GM21723 (cell line): ENCODE results near the gene CALML3.

ENCODE experiments used
- ATAC-seq: cut with Tn5 transposase; IDR thresholded peaks from one replicate; pipeline ENCODE4 v1.9.1; 2021; ENCODE audit warnings: mild to moderate bottlenecking, moderate library complexity; ENCODE audit not compliant: unreplicated experiment

The CALML3 gene

DNA sequence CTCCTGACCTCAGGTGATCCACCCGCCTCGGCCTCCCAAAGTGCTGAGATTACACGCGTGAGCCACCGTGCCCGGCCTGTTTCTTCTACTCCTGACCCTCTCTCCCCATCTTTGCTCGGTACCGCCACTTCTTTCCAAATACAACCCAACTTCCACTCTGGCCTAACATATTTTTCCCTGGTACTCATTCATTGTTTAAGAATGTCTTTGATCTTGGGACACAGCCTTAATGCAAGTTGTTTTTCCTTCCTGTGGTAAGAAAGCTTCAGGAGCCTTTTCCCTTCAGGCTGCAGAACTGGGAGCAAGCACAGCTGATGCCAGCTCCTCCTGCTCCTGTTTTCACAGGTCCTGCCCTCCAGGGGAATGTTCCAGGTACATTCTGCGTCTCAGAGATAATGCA, 13.7 kb downstream of the CALML3 start:
- ATAC-seq, result no peak

DNA sequence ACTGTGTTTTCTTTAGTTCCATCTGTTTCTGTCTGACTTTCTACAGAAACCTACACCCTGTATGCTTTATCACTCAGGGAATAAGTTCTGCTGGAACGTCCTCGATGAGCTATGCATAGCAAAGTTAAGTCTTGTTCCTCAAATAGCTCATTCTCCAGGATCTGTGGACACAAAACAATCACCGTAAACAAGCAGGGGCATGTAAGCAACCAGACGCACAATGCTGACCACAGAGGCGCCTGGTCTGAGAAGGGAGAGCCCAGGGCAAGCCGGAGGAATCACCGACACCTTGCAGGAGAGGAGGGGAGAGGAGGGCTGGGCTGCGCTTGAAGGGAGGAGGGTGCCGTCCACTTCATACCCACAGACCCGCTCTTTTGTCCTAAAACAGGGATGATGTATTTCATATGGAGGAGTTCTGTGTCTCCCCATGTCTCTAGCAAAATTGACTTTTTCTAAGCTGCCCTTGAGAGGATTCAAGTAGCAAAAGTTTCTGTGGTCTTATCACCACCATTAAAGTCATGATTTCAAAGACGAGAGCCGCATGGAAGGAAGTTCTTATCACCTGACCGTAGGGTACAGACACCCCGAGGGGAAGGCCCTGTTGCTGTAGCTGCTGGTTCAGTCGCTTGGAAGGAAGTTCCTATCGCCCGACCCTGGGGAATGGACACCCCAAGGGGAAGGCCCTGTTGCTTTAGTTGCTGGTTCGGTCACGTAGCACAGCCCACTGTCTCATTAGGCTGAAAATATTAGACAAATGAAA, 14.3 kb downstream of the CALML3 start:
- no peak for ATAC-seq

DNA sequence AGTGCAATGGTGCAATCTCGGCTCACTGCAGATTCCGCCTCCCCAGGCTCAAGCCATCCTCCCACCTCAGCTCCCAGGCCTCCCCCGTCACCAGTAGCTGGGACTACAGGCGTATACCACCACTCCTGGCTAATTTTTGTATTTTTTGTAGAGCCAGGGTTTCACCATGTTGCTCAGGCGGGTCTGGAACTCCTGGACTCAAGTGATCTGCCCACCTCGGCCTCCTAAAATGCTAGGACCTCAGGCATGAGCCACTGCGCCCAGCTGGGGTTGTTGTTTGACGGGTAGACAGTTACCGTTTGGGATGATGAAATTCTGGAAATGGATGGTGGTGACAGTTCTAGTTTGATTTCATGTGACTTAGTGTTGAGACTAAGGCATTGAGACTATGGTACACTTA, 15.3 kb downstream of the CALML3 start:
- no peak for ATAC-seq

DNA sequence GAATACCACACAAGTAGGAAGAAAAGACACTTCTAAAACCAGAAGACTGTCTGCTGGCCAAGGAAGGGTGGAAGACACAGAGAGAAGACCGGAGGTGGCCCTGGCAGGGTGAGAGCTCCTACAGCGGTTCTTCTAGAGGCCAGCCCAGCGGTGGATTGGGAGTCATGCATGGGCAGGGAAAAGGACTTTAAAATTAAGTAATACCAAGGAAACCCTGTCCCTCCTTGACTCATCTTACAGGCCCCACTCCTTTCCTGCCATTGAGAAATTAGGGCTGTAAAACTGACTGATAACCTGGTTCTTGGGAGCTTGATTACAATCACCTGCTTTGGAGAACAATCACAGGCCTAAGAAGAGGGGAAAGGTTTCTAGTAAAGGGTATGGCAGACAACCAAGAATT, 16.1 kb downstream of the CALML3 start:
- ATAC-seq, result no peak

DNA sequence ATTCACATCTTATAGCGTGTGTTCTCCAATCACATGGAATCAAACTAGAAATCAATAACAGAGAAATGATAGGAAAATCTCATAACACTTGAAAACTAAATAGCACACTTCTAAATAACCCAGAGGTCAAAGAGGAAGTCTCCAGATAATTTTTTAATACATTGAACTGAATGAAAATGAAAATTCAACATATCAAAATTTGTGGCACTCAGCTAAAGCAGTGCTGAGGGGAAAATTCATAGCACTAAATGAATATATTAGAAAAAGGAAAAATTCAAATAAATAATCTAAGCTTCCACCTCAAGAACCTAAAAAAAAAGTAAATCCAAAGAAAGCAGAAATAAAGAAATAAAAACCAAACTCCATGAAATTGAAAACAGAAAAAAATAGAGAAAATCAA, 17.3 kb downstream of the CALML3 start:
- ATAC-seq, result no peak

DNA sequence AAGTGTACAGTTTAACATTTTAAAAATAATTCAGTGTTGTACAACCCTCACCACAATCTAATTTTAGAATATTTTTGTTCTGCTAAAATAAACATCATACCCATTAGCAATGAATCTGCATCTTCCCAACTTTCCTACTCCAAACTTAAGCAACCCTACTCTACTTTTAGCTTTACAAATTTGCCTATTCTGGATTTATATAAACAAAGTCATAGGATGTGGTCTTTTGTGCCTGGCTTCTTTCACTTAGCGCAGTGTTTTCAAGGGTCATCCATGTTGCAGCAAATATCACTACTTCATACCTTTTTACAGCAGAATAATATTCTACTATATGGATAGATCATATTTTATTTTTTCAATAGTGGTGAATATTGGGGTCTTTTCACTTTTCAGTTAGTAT, 18.9 kb downstream of the CALML3 start:
- ATAC-seq, result no peak

DNA sequence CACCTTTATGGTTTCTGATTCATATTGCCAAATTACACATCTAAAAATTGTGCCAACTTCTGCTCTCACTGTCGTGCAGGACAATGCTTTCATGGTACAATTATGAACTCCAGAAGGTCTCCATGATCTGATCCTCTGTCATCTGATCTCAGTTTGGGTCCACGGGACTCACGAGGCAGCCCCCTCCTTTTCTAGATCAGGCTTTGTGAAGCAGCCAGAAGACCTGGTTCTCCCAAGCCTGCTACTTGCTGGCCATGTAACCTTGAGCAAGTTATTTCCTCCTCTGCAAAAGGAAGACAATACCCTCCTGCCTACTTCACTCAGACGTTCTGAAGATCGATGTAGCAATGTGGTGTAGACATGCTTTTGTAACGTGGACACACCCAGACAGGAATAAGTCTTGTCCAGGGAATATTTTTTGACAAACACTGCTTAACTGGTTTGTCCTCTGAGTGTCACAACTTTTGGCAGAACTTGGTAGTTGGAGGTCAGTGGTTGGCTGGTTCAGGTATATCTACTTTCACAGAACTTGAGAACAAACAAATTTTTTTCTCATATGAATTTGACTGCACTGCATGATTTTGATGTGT, 19.6 kb downstream of the CALML3 start:
- no peak for ATAC-seq

DNA sequence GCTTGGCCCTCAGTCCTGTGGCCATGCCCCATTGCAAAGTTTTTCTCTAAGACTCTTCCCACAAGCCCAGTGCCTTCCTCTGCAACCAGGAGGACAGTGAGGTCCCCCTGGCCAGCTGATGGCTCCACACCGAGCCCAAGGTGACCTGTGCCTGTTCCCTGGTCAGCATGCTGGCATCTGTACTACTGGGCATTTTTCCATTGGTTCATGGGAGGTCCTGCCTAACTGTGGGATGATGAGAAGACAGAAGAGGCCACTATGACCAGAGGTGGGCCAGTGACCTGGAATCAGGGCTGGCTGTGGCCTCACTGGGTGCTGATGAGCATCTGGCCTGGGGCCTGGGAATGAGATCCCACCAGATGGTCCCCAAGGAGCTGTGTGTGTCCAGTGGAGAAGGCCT, 20.2 kb downstream of the CALML3 start:
- ATAC-seq, result no peak

DNA sequence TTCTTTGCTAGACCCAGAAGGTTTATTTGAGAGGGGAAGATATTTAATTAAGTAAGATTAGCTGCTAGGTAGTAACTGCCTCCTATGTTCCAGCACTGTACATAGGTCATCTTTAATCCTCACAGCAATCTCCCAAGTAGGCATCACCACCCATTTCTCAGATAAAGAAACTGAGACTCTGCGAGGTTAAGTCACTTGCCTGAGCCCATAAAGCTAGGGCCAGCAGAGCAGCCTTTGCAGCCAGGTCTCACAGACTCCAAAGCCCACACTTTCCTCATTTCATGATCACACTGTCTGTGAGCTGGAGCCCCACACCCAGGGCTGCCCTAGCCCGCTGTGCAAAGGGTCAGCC, 20.6 kb downstream of the CALML3 start:
- ATAC-seq, result no peak

DNA sequence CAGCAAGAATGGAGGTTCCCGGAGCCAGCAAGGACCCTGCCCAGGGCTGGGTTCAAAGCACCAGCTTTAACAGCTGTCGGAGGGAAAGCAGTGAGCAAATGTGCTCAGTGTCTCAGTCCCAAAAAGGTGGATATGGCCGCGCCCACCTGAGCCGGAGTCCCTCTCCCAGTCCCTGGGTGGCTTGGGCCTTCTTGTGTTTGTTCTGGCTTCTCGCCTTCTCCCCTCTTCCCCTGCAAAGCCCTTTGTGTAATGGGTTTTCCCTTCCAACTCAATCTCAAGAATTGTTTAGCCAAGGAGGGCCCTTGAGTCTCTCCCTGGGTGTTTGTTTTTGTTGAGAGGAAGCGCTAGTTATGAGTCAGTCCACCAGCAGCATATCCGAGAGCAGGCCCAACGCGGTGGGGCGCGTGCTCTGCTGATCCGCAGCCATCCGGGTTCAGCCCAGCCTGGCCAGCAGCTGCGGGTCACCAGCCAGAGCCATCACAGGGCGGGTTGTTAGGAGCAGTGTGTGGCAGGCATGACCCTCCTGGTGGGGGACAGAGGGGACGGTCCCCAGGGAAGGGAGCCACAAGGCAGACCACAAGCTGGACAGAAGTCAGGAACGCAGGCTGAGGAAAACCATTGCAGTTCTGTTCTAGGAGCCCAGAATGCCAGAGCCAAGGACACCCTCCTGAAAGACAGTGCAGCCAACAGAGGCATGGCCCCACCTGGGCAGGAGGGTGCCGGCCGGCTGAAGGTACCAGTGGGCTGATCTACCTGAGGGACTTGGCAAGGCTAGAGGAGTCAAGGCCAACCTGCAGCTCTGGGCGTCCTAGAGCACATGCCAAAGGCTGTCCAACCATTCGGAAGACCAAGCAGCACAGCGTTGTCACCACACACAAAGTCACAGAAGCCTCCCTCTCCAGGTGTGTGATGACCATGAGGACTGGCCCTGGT, 21.3 kb downstream of the CALML3 start:
- ATAC-seq, result no peak

DNA sequence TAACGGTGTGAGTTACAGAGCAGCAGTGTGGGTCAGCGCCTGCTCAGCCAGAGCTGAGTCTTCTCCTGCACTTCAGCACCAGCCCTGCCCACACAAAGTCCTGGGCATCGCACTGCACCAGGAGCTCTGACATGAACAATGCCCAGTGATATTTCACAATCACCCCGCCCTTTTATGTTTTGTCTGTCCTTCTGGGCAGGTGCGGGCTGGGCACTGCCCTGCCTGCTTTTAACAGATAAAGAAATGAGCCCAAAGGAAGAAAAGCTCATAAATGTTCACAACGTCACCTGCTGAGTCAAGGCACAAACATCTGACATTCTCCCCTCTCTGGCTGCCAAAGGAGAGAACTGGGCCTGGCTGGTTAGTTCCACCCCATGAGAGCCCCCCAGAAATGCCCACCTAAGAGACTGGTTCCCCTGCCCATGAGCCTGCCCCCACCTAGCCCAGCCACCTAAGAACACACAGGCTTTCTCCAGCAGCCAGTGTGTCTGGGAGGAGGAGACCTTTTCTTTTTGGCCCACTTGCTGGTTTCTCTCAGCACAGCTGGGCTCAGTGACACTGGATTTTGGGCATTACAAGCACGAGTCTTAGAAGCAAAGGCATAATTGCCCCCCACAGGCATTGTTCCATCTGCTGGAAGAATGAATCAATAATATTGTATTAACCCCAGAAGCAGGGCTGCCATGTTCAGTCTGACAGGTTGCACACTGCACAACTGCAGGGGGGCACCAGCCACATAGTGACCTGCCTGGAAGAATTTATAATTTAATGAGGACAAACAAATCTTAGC, 22.3 kb downstream of the CALML3 start:
- ATAC-seq, result no peak

DNA sequence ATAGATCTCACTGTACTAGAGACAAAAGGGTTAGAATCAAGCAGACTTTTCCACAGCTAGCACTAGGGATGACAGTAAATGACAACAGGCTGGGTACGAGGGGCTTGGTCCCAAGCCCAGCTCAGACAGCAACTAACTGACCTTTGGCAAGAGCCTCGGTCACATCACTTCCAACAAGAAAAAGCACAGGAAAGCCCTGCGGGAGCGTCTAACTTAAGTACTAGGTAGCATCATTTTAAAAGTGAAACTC, 22.8 kb downstream of the CALML3 start:
- ATAC-seq, result no peak

DNA sequence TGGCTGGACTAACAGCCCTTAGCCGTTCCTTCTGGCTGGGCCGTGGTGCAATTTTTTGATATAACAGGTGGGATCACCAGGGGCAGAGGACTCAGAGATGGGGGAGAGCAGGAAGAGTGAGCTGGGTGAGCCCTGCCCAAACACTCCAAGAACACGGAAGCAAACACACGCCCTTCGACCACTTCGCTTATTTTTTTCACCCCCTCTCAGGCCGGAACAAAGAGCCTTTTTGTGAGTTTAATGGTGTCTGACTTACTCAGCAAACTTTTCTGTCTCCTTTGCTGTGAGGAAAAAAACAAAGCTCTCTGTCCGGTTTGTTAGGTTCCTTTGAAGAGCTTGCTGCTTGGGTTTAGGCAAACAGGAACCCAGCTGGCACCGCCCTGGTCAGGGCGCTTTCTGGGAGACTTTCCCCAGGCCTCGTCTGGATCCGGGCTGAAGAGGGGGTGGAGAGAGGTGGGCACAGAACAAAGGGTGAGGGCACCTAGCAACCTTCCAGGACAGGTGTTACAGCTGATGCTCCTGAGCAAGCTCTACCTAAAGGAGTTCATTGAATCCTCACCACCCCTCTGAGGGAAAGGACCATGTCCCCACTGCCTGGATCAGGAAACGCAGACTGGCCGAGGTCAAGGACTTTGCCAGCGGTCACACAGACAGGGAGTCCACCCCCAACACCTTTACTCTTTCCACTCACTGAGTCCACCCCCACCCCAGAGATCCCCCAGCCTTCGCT, 23.3 kb downstream of the CALML3 start:
- no peak for ATAC-seq

DNA sequence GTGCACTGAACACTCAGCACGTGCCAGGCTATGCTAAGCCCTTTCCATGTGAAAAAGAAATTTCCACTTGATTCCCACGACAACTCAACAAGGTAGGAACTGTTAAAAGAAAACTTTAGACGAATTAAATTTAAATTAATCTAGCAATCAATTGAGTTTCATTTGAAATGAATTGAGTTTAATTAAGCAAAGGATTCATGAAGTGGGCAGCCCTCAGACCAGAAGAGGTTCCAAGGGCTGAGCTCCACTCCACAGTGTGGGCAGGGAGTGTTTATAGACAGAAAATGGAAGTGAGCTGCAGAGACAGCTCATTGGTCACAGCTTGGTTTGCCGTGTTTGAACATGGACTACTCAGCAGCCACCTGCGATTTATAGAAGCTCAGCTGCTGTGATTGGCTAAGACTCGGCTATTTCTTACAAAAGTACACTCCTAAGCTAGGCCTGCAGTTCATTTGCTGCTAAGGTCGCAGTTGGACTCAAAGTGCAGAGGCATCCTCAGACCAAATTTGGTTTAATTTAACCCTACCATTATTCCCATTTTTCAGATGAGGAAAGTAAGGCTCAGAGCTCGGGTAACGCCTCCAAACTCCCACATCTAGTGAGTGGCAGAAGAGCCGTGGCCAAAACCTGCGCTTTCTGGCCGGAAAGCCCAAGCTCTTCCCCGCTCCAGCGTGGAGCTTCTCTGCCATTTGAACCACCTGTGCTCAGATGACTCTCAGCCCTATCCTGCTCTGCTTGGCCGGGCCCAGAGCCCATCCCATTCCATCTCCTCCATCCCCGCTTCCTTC, 24.9 kb downstream of the CALML3 start:
- ATAC-seq, result no peak

DNA sequence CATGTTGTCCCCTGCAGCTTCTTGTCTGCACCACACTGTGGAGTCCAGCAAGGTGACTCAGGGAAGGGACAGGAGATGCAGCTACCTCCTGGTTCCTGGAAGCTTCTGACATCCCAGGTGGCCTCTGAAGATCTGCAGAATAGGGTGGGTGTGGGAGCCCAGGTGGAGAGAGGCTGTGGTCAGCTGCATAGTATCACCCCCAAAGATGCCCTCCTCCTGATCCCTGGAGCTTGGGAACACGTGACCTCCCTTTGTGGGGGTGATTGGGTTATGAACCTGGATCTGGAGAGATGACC, 25.4 kb downstream of the CALML3 start:
- ATAC-seq, result no peak

DNA sequence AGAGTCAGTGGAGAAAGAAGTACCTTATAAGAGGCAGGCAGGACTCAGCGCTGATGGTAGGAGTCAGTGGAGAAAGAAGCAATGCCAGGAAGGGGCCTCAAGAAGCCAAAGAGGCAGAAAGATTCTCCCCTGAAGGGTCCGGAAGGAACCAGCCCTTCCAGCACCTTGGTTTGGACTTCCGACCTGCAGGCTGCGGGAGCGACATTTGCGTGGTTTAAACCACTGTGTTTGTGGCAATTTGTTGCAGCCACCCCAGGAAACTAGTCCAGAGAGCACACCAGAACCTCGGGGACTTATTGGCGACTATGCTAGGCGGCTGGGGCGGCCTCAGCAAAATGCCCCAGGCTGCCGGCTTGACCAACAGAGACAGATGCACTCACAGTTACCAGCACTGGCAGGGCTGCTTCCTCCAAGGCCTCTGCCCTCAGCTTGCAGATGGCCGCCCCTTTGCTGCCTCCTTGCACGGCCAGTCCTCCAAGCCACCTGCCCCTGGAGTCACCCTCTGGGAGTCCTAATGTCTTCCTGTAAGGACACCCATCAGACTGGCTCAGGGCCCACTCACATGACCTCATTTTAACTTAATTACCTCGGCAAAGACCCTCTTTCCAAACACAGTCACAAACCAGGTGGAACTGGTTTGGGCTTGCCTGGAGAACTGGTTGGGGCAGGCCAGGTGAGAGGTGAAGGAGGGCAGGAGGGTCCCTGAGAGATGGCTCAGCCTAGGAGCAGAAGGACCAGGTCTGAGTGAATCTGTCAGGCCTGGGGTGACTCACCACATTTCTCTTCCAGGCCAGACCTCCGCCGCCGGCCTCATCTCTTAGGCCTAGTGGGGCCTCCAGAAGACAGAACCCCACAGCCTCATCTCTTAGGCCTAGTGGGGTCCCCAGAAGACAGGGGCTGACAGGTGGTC, 26.1 kb downstream of the CALML3 start:
- ATAC-seq, result no peak

DNA sequence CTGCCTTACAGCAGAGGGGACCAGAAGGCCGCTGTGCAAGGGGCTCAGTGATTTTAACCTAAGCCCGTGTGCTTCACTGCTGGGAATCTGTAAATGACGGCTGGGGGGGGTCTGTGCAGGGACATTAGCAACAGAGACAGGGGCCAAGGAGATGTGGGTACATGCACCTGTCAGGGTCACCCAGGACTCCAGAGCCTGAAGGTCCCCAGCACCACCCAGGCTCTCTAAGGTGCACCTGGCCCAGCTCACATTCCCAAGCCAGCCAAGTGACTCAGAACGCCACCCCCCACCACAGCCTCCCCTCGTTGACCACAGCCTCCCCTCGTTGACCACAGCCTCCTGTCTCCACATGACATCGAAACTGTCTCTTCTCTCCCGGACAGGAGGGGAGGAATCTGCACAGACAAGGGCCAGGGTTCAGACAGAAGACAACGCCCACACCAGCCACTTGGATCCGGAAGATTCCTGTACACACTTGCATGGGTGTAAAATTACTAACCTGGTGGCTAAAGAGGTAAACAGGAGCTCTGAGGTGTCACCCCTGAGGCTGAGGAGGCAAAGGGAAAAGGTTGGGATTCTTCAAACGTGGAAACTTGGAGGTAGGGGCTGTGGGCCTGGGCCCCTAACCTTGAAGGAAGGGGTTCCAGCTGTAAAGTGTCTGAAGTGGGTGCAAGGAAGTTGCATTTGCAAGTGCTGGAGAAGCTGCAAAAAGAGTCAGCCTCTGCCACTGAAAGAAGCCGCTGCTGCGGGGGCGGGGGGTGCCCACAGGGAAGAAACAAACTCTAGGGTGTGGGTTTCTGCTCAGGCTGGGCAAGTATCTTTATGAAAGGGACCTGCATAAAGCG, 27.0 kb downstream of the CALML3 start:
- no peak for ATAC-seq
